ENCODE results near the gene ST3GAL2.
"Not testable (repeated sequence)": the region's sequence is repeated elsewhere in the genome, so short reads cannot be mapped to it uniquely, and the experiment has no call there.

ST3GAL2 gene

DNA sequence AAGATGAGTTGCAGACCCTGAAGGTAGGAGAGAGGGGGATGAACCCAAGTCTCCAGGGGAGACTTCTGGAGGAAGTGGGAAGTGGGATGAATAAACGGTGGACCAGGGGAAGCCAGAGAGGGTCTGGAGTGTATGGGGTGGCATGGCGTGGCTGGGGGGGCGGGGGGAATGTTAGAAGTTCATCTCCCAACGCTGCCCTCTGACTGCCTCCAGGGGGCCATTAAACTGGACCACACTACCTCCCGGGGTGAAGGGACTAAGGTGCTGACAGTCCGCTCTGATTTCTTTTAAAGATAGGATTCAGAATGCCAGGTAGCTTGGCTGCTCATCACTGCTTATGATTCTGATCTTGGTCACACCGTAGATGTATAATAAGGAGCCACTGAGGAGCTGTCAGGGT is 21.2 kb downstream of the ST3GAL2 start:
- DNase-seq (ENCODE audit: low spot score) = no peak

DNA sequence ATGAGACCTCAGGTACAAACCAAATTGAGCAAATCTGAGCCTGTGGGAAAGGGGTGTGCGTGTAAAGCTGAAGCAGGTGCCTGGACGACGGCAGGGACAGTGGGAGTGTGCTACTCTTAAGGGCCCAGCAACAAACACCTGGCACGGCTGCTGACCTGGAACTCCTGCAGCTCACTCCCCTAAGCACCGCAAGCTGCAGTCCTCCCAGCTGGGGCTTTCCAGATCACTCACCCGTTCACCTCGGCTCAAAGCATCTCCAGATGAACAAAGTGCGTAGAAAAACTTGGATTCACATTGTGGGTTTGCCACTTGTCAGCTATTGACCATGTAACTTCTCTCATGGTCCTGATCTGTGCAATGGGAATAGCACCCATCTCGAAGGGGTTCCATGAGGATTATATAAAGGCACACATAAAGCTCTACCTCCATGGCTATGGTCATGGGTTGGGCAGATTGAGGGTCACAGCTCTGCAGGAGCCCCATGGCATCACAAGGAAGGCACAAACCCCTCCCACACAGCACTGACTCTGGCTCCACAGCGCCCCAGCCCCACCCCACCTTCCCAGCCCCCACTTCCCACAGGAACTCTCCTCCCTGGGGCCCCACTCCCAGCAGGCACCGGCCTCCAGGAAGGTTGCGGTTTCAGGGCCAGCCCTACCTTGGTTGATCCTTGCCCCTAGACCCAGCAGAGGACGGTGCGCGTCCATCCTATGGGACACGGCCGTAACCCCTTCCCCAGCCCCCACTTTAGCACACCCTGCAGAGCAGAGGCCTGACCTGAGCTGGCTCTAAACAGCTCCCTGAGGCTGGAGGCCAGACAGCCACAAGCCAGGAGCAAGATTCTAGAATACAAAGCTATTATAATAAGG is 21.9 kb downstream of the ST3GAL2 start:
- no peak for DNase-seq (ENCODE audit: low spot score)

DNA sequence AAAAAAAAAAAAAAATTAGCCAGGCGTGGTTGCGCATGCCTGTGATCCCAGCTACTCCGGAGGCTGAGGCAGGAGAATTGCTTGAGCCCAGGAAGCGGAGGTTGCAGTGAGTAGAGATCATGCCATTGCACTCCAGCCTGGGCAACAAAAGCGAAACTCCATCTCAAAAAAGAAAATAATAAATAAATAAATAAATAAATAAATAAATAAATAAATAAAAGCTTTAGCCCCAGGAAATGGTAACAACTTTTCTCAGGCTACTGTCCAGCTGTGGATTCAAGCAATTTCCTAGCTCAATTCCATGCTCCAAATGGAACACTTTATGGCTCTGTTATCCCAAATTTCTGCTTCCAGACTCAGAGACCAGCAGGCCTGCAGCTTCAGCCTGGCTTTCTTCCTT is 25.3 kb downstream of the ST3GAL2 start:
- not testable (repeated sequence) for DNase-seq (ENCODE audit: low spot score)

DNA sequence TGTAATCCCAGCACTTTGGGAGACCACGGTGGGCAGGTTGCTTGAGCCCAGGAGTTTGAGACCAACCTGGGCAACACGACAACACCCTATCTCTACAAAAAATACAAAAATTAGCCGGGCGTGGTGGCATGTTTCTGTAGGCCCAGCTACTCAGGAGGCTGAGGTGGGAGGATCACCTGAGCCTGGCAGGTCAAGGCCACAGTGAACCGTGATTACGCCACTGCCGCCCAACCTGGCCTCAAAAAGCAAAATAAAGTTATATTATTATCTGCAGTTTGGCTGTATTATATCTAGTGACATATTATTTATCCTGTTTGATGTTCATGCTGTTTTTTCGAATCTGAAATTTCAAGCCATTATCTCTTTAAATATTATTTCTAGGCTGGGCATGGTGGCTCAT is 26.5 kb downstream of the ST3GAL2 start:
- DNase-seq (ENCODE audit: low spot score) = no peak

DNA sequence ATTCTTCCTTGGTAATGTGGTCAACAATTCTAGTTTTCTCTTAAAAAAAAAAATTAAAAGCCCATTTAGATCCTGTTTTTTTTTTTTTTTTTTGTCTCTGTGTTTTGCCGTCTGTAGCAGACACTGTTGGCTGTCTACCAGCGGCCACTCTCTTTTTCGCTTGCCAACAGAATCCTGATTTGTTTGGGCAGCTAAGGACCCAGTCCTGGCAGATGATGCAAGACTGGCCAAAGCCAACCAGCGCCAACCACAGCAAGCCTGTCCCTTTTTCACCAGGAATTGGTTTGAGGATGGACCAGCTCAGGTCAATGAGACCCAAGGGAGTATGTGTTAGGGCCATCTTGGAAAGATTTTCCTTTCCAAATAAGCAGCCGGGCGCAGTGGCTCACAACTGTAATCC is 28.2 kb downstream of the ST3GAL2 start:
- DNase-seq (ENCODE audit: low spot score) = no peak

DNA sequence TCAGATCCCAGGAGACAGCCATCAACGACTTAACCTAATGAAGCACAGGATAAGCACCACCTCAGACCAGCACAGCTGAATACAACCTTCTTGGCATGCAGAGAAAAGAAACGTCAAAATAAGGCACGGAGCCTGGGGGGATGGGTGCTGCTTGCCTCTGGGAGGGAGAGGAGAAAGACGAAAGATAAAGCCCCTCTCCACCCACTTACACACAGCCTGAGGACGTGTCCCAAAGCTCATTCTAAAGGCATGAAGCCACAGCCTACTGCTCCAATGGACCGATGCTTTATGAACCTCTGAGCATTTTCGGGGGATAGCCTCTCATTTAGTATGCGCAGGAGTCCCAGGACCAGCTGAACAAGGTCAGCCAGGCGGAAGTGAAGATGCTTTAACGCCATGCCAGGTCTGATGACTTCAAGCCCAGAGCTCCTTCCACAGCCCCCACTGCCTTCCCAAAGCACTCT is 31.1 kb downstream of the ST3GAL2 start:
- DNase-seq (ENCODE audit: low spot score) = no peak

DNA sequence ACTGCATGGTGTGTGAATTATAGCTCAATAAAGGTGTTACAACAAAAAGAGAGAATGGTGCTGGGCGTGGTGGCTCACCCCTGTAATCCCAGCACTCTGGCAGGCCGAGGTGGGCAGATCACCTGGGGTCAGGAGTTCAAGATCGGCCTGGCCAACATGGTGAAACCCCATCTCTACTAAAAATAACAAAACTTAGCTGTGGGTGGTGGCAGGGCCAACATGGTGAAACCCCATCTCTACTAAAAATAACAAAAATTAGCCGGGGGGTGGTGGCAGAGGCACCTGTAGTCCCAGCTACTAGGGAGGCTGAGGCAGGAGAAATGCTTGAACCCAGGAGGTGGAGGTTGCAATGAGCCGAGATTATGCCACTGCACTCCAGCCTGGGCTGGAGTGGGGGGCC is 32.8 kb downstream of the ST3GAL2 start:
- not testable (repeated sequence) for DNase-seq (ENCODE audit: low spot score)

DNA sequence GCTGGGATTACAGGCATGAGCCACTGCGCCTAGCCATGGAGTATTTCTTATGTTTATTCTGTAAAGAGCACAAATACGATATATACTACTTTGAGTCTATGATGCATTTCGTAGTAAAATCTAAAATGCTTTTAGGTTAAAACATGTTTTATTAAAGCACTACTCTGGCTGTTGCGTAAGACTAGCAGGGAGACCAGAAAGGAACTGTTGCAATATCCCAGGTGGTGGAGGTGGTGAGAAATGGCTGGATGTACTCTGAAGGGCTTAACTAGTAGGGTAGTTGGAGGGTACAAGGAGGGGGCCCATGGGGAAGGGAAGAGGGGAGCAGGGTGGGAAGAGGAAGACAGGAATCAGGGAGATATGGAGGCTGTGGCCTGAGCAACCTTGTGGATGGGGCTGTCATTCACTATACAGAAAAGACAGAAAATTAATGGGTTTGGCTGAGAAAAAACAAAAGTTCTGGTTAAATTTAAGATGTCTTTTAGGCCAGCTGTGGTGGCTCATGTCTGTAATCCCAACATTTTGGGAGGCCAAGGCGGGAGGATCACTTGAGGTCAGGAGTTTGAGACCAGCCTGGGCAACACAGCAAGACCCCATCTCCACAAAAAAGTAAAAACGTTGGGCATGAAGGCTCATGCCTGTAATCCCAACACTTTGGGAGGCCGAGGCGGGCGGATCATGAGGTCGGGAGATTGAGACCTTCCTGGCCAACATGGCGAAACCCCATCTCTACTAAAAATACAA is 35.8 kb downstream of the ST3GAL2 start:
- DNase-seq (ENCODE audit: low spot score) = no peak

DNA sequence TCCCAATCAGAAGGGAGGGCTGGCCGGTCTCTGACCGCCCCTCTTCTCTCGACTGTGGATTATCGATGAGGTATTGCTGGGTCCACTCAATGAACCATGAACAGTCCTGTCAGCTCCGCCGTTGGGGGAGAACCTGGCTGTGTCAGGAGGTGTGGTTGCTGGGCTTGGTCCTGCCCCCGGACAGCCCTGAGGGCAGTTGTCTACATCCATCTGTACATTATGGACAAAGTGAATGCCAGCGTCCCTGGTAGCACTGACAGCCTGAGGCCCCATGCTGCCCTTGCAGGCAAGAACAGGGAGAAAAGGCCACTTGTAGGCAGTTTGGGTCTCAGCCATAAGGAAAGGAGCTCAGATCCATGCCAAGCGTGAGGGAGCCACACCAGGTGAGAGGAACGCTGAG is 38.9 kb downstream of the ST3GAL2 start:
- DNase-seq (ENCODE audit: low spot score) = no peak

DNA sequence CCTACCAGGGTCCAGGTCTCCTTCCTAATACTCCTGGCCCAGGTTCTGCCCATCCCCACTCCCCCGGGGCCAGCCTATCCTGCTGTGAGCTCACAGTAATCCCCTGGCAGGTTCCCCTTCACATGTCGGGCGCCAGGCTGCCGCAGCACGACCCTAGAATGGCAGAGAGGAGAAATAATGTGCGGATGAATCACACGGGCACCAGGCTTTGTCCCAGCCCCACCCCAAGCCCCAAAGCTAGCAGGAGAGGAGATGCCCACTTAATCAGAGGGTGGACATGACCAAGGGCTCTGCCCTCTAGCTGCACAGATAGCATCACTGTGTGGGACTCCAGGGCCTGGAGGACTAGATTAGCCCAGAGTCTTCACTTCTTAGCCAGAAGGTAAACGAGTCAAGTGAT is 39.5 kb downstream of the ST3GAL2 start:
- no peak for DNase-seq (ENCODE audit: low spot score)

DNA sequence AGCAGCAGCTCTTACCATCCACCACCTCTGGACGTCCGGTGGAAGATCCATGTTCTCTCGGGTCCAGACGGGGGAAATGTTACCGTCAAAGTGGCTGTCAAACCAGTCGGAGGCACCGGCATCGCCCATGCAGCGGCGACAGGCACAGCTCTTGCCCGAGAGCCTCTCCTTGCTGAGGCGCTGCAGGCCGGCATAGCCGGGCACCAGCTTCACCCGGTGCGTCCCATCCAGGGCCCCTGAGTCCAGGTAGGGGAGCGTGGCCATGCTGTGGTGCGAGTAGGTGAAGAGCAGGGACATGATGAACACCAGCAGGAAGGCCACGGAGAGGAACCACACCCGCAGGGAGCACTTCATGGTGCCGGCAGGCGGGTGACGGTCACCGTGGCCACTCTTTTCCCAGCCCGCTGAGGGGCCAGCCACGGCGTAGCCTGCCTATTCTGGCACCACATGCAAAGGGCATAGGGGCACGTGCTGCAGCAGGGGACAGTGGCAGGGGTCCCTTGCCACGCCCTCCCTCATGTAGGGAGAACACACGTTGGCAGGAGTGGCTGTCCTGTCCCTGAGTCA is 40.6 kb downstream of the ST3GAL2 start:
- DNase-seq (ENCODE audit: low spot score) = no peak

DNA sequence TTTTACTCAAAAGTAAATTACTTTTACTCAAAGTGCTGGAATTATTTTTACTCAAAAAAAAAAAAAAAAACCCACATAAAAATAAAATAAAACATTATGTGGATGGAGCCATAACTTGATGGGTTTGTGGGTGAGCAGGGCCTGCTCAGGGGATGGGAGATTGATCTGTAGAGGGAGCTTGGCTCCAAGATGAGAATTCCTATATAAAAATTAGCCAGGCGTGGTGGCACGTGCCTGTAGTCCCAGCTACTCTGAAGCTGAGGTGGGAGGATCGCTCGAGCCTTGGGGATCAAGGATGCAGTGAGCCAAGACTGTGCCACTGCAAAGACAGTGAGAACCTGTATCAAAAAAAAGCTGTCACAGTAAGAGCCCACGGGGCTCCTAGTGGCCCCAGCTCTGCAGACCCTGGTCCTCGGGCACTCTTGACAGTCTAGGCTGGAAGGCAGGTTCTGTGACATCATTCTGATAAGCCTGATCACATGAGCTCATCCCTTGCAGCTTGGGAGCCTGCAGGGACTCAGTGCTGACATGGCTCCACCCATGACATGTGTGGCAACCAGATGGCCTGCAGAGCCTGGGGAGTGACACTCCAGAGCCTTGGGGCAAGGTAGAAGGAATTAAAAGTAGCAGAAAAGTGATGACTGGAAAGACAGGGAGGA is 42.5 kb downstream of the ST3GAL2 start:
- DNase-seq (ENCODE audit: low spot score) = peak; percentile 91

DNA sequence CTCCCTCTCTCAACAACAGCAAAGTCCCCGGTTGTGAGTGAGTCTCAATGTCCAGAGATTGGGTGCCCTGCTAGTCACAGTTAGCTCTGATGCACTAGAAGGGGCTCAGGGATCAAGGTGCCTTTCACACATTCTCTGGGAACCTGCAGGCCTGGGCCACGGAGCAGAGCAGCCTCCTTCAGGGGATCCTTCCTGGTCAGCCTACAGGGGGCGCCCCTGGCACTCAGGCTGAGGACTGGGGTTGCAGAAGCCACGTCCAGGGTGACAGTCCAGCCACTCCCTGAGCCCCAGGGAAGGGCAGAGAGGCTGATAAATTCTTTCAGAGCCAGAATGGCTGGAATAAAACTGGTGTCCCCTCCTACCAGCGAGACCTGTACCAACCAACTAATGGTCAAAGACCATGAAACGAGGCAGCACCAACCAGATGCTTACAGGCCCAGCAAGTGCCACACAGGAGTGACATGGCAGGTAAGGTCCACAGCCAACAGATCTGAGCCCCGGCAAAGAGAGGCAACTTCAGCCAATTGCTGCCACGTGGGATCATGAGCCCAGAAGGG is 43.5 kb downstream of the ST3GAL2 start:
- DNase-seq (ENCODE audit: low spot score) = peak; percentile 53

DNA sequence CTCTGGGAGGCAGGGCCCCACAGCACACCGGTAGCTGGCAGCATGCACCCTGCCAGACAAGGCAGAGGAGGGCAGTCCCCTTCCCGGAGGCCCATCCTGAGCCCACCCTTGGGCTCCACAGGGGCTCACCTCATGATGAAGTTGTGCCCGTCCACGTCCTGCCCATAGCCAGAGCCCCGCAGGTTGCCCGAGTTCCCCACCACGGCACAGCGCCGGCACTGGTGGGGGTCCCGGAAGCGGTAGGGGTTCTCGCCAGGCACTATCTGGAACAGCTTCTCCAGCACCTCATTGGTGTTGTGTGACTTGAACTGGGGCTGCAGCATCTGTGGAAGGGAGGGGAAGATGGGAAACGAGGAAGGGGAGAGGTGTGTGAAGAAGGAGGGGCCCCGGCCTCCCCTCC is 44.0 kb downstream of the ST3GAL2 start:
- no peak for DNase-seq (ENCODE audit: low spot score)

DNA sequence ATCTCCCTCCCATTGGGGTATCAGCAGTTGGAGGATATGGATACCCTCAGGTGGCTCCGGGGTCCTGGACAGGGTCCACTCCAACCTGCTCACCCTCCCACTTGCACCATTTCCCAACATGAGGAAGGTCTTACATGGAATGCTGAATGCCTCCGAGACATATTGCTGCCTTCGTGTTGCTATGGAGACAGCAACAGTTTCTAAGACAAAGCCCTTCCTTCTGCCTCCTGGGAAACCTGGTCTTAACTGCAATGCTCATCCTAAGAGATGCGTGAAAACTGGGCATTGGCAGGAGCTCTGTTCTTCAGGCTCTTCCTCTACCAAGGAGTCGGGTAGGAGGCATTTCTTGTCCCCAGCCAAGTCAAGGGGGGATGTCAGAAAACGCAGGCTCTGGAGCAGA is 45.2 kb downstream of the ST3GAL2 start:
- DNase-seq (ENCODE audit: low spot score) = no peak

DNA sequence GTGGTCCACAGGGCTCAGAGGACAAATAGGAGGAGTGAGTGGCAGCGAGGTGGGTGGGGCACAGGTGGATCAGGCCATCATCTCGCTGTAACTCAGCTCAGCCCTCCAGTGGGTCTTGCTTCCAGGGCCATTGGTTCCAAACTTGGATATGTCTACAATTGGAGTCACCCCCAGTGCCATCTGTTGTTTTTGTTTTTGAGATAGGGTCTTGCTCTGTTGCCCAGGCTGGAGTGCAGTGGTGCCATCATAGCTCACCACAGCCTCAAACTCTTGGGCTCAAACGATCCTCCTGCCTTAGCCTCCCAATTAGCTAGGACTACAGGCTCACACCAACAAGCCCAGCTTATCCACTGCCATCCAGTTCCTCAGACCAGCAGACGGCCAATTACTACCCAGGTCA is 46.3 kb downstream of the ST3GAL2 start:
- no peak for DNase-seq (ENCODE audit: low spot score)

DNA sequence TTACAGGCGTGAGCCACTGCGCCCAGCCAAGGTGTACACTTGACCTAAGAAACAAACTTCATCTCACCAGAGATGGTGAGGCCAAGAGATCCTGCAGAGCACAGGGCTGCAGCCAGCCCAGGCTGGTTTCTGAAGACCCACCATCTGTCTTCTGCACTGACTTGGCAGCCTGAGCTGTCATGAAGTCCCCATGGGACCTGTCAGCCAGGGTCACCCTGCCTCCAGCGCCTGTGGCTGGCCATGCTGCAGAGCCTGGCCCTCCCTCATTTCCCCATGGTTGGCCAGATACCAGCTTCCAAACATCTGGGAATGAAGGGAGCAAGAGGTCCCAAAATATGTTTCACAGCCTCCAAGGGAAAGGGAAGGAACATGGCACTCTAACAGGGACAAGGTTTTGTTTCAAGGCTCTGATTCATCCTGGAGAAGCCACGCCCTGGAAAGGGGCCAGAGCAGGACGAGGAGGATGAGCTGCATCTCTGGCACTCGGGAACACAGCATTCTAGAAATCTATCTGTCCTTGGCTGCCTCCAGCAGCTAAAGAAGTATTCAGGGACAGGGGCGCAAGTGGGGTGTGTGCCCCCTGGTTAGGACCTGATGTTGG is 46.9 kb downstream of the ST3GAL2 start:
- no peak for DNase-seq (ENCODE audit: low spot score)

DNA sequence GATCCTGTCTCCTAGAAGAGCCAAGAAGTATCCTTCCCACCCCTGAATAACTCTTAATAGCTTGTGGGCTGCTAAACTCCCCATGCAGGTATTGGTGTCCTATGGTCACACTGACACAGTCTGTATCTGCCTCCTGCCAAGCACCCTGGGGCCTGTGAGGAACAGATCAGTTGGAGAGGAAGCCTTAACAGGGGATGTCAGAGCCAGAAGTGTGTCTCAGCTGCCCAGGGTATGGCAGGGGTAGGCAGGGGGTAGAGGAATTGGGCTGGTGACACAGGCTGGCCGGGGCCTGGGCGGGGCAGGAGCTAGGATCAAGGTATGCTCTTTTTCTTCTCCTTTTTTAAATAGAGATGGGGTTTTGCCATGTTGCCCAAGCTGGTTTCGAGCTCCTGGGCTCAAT is 47.5 kb downstream of the ST3GAL2 start:
- no peak for DNase-seq (ENCODE audit: low spot score)

DNA sequence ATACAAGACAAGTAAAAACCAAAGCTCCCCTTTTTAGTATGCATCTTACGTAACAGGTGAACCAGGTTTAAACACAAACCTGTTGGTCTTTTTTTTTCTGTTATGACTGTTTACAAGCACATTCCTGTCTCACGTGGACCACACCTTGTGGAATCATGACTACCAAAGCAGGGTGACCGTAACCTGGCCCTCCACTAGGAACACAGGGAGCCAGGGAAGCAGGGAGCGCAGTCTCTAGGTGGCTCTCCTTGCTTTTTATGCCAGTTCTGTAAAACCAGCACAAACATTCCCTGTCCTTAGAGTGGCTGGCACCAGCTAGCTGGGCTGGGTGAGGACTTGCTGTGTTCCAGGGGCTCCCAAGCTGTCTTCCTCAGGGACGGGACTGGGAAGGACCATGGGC is 48.1 kb downstream of the ST3GAL2 start:
- no peak for DNase-seq (ENCODE audit: low spot score)

DNA sequence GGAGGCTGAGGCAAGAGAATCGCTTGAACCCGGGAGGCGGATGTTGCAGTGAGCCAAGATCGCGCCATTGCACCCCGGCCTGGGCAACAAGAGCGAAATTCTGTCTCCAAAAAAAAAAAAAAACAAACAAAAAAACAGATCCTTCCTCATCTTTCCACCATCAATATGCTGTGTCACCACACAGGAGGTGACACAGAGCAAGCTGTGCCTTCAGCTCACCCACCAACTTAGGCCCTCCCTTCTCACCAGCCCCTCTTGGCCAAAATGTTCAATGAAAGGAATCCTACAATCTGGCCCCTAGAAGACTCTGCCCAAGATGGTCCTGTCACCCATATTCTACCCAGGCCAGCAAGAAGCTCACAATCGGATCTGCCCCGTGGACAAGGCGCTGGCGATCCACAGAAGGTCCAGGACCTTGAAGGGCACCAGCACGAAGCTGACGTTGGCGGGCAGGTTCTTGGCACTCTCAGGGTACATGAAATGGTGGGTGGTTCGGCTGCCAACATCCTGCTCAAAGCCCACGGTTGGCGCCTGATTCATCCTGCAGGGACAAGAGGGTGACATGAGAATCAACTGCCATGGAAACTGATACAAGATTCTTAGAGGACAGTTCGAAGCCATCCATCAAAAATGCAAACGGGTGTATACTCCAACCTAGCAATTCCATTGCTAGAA is 50.8 kb downstream of the ST3GAL2 start:
- no peak for DNase-seq (ENCODE audit: low spot score)

Data from SK-N-DZ (cell line).